NB4 (cell line): Measurements from ENCODE around the gene GBGT1.
A peak's percentile ranks its signal among the peaks of the same experiment; 100 is the strongest.

Source experiments
- DNase-seq: peaks from one replicate; pipeline ENCODE4 v3.0.0; 2010; ENCODE audit warnings: low read depth
- H3K4me3 ChIP-seq: one replicate; pipeline ENCODE4 v1.5.1; 2011; ENCODE audit warnings: mild to moderate bottlenecking, low read depth, low read length, moderate library complexity
- MYC ChIP-seq: IDR thresholded peaks from 2 replicates; pipeline ENCODE4 v1.6.1; 2011; ENCODE audit warnings: low read depth, low read length
- POLR2A ChIP-seq: IDR thresholded peaks from 2 replicates; pipeline ENCODE4 v1.6.1; 2011; ENCODE audit warnings: mild to moderate bottlenecking; ENCODE audit not compliant: insufficient read length; ENCODE audit errors: extremely low read depth
- TF ChIP-seq, protein P1 (sequence below): IDR thresholded peaks from one replicate; pipeline ENCODE4 v1.5.1; 2012; ENCODE audit warnings: low read depth, low read length
- TF ChIP-seq, protein P2 (sequence below): IDR thresholded peaks from 2 replicates; pipeline ENCODE4 v1.6.1; 2011; ENCODE audit warnings: low read depth, low read length

The GBGT1 gene

DNA sequence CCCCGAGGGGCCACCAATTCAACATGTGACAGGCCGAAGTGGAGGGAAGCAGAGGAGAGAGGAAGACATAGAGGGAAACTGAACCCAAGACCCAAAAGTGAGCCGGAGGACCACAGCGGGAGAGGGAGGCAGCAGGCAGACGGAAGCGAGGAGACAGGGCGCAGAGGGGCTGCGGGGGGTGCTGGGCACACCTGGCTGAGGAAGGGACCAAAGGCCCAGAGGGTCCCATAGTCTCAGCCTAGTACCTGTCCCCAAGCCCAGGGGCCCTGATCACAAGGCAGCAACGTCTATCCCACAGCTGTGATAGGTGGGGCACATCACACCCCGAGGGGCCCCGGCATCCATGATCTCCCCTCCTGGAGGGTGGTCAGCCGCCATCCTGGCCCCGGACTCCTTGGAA, 35.6 kb downstream of the GBGT1 start:
- TF ChIP-seq MYC = no peak
- TF ChIP-seq POLR2A = no peak
- TF ChIP-seq, protein P1, sequence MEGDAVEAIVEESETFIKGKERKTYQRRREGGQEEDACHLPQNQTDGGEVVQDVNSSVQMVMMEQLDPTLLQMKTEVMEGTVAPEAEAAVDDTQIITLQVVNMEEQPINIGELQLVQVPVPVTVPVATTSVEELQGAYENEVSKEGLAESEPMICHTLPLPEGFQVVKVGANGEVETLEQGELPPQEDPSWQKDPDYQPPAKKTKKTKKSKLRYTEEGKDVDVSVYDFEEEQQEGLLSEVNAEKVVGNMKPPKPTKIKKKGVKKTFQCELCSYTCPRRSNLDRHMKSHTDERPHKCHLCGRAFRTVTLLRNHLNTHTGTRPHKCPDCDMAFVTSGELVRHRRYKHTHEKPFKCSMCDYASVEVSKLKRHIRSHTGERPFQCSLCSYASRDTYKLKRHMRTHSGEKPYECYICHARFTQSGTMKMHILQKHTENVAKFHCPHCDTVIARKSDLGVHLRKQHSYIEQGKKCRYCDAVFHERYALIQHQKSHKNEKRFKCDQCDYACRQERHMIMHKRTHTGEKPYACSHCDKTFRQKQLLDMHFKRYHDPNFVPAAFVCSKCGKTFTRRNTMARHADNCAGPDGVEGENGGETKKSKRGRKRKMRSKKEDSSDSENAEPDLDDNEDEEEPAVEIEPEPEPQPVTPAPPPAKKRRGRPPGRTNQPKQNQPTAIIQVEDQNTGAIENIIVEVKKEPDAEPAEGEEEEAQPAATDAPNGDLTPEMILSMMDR = no peak
- DNase-seq = no peak
- H3K4me3 ChIP-seq = no peak overlapping the region

- no peak for TF ChIP-seq MYC
- TF ChIP-seq, protein P1 = no peak
- DNase-seq = no peak
- H3K4me3 ChIP-seq = no peak overlapping the region
Measured at GRCh38 chr9:133127340-133127981, 36.3 kb downstream of the GBGT1 start.

- H3K4me3 ChIP-seq = no peak overlapping the region
- no peak for TF ChIP-seq MYC
- TF ChIP-seq POLR2A = no peak
- TF ChIP-seq, protein P1 = no peak
- TF ChIP-seq, protein P2, sequence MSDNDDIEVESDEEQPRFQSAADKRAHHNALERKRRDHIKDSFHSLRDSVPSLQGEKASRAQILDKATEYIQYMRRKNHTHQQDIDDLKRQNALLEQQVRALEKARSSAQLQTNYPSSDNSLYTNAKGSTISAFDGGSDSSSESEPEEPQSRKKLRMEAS = no peak
Measured at GRCh38 chr9:133126697-133127339, 36.9 kb downstream of the GBGT1 start.

DNA sequence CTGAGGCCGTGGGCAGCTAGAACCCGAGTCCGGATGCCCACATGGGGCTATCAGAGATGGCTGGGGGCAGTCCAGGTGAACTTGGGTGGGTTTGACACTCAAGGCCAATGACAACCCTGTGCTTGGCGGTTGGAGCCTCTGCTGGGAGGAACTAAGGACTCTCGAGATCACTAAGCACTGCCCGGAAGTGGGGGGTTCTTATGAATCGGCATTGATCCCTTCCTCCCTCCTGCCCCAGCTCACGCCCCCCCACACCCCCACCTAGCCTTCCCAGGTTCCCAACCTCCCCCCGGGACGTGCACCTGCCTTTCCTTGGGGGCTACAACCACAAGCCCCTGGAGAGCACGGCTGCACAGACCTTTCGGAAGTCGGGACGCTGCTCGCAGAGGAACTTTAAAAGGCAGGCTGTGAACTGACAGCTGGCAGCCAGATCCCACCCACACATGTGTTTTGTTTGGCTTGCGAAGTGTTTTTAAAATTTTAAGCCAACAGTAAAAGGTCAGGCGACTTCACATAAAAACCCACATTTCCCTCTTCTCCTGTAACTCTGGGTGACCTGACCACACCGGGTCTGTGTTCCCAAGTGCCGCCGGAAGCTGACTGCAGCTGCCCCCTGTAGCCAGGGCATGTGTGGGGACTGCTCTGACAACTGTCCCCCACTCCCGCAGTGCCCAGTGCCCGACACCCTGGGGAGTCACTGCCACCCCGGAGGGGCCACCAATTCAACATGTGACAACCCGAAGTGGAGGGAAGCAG, 37.6 kb downstream of the GBGT1 start:
- H3K4me3 ChIP-seq = no peak overlapping the region
- peak; percentile 71 for DNase-seq
- TF ChIP-seq, protein P1 = no peak
- TF ChIP-seq, protein P2 = peak; percentile 87

More at GRCh38 chr9:133126697-133127339, 36.9 kb downstream of the GBGT1 start:
- no peak for DNase-seq

- DNase-seq = no peak
- TF ChIP-seq, protein P2 = no peak
- no peak for TF ChIP-seq POLR2A
- TF ChIP-seq MYC = no peak
- TF ChIP-seq, protein P1 = no peak
- no peak overlapping the region for H3K4me3 ChIP-seq
Measured at GRCh38 chr9:133124907-133125275, 38.8 kb downstream of the GBGT1 start.
